Astrocyte of the spinal cord (primary cell): ENCODE data around the gene SEMA5B.
A peak's percentile ranks its signal among the peaks of the same experiment; 100 is the strongest.

Experiments
- DNase-seq: peaks from one replicate; pipeline ENCODE4 v3.0.0; 2011; ENCODE audit warnings: low read depth, low spot score
- H3K4me3 ChIP-seq: 2 replicates; pipeline ENCODE4 v1.5.1; 2011; ENCODE audit warnings: low read depth, mild to moderate bottlenecking, low read length, moderate library complexity
- in situ Hi-C: cut with HindIII; loops from 2 replicates; pipeline ENCODE4 v1.10.0; 2017; ENCODE audit warnings: low sequenced_read_pairs
- TF ChIP-seq, protein P1 (sequence below): IDR thresholded peaks from 2 replicates; pipeline ENCODE4 v1.5.1; 2012; ENCODE audit warnings: low read depth, mild to moderate bottlenecking, low read length, inconsistent platforms

Gene SEMA5B

DNA sequence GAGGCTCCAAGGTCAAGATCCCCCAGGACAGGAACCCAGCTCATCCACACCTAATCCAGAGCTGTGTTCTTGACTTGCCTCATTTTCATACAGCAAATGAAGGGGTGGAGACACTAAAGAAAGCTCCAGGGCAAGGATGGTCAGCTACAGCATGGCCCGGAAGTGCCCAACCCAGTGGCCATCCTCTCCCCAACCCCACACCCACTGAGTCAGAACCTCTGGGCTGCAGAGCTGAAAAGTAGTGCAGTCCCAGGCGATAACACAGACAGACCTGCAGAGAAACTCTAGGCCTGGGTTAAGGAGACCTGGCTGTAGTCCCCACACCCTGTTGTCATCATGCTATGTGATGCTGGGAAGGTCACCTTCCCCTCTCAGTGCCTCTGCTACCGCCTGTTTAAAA, 85.3 kb downstream of the SEMA5B start:
- no peak for DNase-seq
- no peak overlapping the region for H3K4me3 ChIP-seq
- TF ChIP-seq, protein P1, sequence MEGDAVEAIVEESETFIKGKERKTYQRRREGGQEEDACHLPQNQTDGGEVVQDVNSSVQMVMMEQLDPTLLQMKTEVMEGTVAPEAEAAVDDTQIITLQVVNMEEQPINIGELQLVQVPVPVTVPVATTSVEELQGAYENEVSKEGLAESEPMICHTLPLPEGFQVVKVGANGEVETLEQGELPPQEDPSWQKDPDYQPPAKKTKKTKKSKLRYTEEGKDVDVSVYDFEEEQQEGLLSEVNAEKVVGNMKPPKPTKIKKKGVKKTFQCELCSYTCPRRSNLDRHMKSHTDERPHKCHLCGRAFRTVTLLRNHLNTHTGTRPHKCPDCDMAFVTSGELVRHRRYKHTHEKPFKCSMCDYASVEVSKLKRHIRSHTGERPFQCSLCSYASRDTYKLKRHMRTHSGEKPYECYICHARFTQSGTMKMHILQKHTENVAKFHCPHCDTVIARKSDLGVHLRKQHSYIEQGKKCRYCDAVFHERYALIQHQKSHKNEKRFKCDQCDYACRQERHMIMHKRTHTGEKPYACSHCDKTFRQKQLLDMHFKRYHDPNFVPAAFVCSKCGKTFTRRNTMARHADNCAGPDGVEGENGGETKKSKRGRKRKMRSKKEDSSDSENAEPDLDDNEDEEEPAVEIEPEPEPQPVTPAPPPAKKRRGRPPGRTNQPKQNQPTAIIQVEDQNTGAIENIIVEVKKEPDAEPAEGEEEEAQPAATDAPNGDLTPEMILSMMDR, result no peak
- in situ Hi-C loops, result no loop called here

DNA sequence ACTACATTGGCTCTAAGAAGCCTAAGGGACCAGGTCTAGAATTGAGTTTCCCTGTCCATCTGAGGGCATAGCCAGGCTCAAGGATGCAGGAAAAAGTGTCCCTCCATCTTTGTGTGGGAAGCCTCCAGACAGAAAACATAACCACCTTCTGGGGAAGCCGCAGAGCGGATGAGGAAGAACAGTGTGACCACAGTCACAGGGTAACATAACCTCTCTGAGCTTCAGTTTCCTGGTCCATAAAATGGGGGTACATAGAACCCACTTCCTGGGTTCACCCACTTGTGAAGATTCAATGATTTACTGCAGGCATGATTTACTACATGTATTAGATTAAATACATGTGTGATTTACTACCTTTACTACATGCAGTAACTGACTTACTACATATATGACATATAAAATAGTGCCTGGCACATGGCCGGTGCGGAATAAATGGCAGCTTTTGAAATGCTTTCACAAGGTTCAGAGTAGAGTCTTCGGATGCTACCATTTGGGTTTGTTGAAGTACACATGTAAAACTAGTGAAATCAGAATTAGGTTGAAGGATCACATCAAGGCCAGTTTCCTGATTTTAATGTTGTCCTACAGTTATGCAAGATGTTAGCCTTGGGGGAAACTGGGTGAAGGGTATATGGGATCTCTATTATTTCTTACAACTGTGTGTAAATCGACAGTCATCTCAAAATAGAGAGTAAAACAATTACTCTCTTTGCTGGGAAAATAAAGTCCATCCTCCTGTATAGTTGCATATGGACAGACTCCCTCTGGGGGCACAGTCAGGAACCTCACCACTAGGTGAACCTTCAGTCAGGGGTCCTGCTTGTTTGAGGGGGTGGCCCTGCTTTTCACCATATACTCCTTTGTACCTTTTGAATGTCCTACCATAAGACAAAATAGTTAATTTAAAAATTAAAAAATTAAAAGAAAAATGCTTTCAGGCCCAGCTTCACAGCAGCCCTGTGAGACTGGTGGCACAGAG, 86.0 kb downstream of the SEMA5B start:
- TF ChIP-seq, protein P1, result peak; percentile 45
- no peak overlapping the region for H3K4me3 ChIP-seq
- in situ Hi-C loops, result no loop called here
- DNase-seq, result no peak

DNA sequence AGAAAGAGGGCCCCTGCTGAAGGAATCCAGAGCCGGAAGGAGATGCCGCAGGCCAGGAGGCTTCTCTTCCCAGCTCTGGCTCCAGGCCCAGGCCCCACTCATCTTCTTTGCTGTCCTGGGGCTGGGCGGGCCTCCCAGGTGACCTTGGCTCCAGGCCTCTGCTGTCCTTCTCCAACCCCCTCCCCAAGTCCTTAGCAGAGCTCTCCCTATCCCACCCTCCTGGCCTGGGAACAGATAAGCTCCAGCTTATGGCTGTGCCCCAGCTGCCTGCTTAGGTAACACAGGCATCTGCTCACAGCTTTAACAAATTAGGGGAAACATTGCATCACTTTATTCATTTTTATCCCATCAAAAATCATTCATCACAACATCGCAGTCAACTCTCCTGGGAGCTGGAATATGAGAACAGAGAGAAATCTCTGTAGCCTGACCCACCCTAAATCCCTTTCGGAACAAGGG, 86.9 kb downstream of the SEMA5B start:
- in situ Hi-C loops, result no loop called here
- DNase-seq, result no peak
- TF ChIP-seq, protein P1, result no peak
- no peak overlapping the region for H3K4me3 ChIP-seq

DNA sequence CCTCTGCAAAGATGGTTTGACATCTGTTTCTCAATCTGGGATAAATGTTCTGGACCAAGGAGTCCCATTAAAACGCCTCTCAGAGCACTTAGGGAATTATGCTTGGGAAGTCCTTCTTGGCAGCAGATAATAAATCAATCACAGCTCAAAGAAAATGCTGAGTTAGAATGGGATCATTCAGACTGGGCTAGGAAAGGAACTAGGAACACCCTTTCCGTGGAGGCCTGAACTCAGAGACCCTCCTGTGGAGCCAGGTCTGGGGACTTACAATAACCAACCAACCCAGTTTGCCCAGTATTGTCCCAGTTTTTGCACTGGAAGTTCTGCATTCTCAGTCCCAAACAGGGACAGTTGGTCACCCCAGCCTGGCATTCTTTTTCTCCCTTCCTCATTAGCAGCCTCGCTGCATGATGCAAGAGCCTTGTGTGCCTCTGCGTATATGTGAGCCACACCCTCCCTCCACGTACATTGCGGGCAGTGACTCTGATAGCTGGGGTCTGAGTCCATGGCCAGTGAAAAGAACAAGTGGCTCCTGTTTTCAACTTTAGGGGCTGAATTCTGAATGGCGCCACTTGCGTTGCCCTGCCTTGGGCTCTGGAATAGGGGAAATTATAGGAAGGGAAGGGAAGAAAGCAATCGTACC, 88.7 kb downstream of the SEMA5B start:
- no peak for DNase-seq
- in situ Hi-C loops, result no loop called here
- no peak overlapping the region for H3K4me3 ChIP-seq
- TF ChIP-seq, protein P1, result no peak

DNA sequence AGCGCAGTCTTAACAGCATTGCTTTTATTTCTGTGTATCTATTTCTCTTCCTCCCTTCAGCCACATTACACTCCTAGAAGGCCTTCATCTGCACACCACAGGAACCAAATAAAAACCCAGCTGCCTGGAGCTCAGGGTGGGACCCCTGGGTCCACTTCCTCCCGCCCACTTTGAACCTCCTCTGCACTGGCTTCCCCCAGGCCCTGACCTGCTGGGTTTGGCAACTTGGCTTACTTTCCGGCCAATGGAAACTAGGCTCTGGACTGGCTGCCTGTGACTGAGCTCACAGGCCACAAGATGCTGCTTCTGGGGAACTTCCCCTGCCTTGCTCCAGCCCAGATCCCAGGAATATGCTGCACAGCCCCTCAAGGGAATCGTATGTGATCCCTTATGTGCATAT, 89.8 kb downstream of the SEMA5B start:
- TF ChIP-seq, protein P1, result no peak
- H3K4me3 ChIP-seq, result no peak overlapping the region
- no peak for DNase-seq
- in situ Hi-C loops, result no loop called here

DNA sequence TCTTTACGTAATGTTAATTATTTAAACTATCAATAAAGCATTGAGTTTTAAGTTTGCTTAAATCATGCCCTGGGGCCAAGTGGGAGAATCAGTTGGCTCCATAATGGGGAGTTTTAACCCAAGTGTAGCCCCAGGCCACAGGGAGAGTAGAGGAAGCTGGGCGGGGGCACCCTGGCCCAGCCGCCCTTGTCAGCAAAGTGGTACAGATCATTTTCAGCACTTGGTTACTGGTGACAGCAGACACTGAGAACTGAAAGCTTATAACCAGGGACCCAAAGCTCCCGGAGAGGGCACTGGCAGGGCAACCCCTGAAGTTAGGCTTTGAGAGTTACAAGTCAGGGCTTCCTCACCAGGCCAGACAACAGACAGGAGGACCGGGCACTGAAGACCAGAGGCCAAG, 90.6 kb downstream of the SEMA5B start:
- no peak overlapping the region for H3K4me3 ChIP-seq
- TF ChIP-seq, protein P1, result no peak
- in situ Hi-C loops, result no loop called here
- DNase-seq, result no peak
